ENCODE results near the gene ST7. TPM values are rescaled to one million over a fixed set of nuclear protein-coding genes. Genes with fewer than 3 reads are reported as not detected.

ST7 gene
- total and polyA plus RNA-seq, 2 experiments from 2014 or later = 31.2 to 38.5 TPM

- H3K4me2 ChIP-seq = no peak overlapping the region
- H3K9me3 ChIP-seq (ENCODE audit: low read depth) = no peaks in the 10 kb centered on the region
- no peaks in the 10 kb centered on the region for H3K27me3 ChIP-seq
- no peaks in the 10 kb centered on the region for H3K4me1 ChIP-seq (ENCODE audit: insufficient read depth)
- no peaks in the 10 kb centered on the region for H3K79me2 ChIP-seq
- no peak overlapping the region for H3K4me3 ChIP-seq
- no peak overlapping the region for H2AFZ ChIP-seq
- H3K27ac ChIP-seq = no peak overlapping the region
- TF ChIP-seq CTCF (IDR thresholded peaks at IDR 0.05; ENCODE audit: poor library complexity) (no peak), EZH2phosphoT487 (IDR thresholded peaks at IDR 0.05; ENCODE audit: low read depth, severe bottlenecking, unreplicated experiment) (no peak), EZH2 (IDR thresholded peaks at IDR 0.05; ENCODE audit: borderline replicate concordance) (no peak)
- H3K9me2 ChIP-seq (replicated peaks; ENCODE audit: insufficient read depth) = no peaks in the 10 kb centered on the region
- H3K36me3 ChIP-seq (replicated peaks; ENCODE audit: insufficient read depth, low read depth) = no peaks in the 10 kb centered on the region
- DNase-seq (ENCODE audit: low spot score) = no peak
- no peaks in the 10 kb centered on the region for H4K20me1 ChIP-seq (ENCODE audit: insufficient read depth, poor library complexity, severe bottlenecking)
These were observed 169.2 kb downstream of the ST7 start for GRCh38 chr7:117122536-117122935.

- no peak overlapping the region for H2AFZ ChIP-seq
- TF ChIP-seq EZH2phosphoT487 (IDR thresholded peaks at IDR 0.05; ENCODE audit: low read depth, severe bottlenecking, unreplicated experiment) (no peak), EZH2 (IDR thresholded peaks at IDR 0.05; ENCODE audit: borderline replicate concordance) (no peak), CTCF (IDR thresholded peaks at IDR 0.05; ENCODE audit: poor library complexity) (no peak)
These were observed 170.1 kb downstream of the ST7 start for GRCh38 chr7:117123311-117123926.

GRCh38 chr7:117124591-117125220, 171.4 kb downstream of the ST7 start:
- Histone ChIP-seq H3K36me3 (replicated peaks; ENCODE audit: insufficient read depth, low read depth) (no peaks in the 10 kb centered on the region), H3K27me3 (no peaks in the 10 kb centered on the region), H3K9me2 (replicated peaks; ENCODE audit: insufficient read depth) (no peaks in the 10 kb centered on the region), H2AFZ (no peak overlapping the region), H4K20me1 (ENCODE audit: insufficient read depth, poor library complexity, severe bottlenecking) (no peaks in the 10 kb centered on the region), H3K4me1 (ENCODE audit: insufficient read depth) (no peaks in the 10 kb centered on the region), H3K27ac (no peak overlapping the region), H3K4me2 (no peak overlapping the region), H3K4me3 (no peak overlapping the region), H3K79me2 (no peaks in the 10 kb centered on the region), H3K9me3 (ENCODE audit: low read depth) (no peaks in the 10 kb centered on the region)
- 50% methylated on average over 4 of the region's 4 CpGs for WGBS (ENCODE audit: low lambda C conversion rate, missing lambda C conversion rate)
- TF ChIP-seq CTCF (IDR thresholded peaks at IDR 0.05; ENCODE audit: poor library complexity) (no peak), EZH2 (IDR thresholded peaks at IDR 0.05; ENCODE audit: borderline replicate concordance) (no peak), EZH2phosphoT487 (IDR thresholded peaks at IDR 0.05; ENCODE audit: low read depth, severe bottlenecking, unreplicated experiment) (no peak)
- DNase-seq (ENCODE audit: low spot score) = peak; percentile 87

More at GRCh38 chr7:117123311-117123926, 170.1 kb downstream of the ST7 start:
- Histone ChIP-seq H3K4me3 (no peak overlapping the region), H4K20me1 (ENCODE audit: insufficient read depth, poor library complexity, severe bottlenecking) (no peaks in the 10 kb centered on the region), H3K4me2 (no peak overlapping the region), H3K27me3 (no peaks in the 10 kb centered on the region), H3K79me2 (no peaks in the 10 kb centered on the region), H3K36me3 (replicated peaks; ENCODE audit: insufficient read depth, low read depth) (no peaks in the 10 kb centered on the region), H3K9me2 (replicated peaks; ENCODE audit: insufficient read depth) (no peaks in the 10 kb centered on the region), H3K27ac (no peak overlapping the region), H3K4me1 (ENCODE audit: insufficient read depth) (no peaks in the 10 kb centered on the region), H3K9me3 (ENCODE audit: low read depth) (no peaks in the 10 kb centered on the region)
- WGBS (ENCODE audit: low lambda C conversion rate, missing lambda C conversion rate) = 47% methylated on average over 2 of the region's 2 CpGs
- no peak for DNase-seq (ENCODE audit: low spot score)

Measured in hepatocyte (in vitro differentiated cells).